GM12878 (cell line): Measurements from ENCODE around the gene OR2AG2.
A peak's percentile ranks its signal among the peaks of the same experiment; 100 is the strongest.

ENCODE experiments used
- CBFB ChIP-seq: IDR thresholded peaks from 2 replicates; pipeline ENCODE4 v1.6.1; 2016; ENCODE audit warnings: antibody characterized with exemption, low read depth
- HCFC1 ChIP-seq: fragments of 150-350 bp; IDR thresholded peaks from 2 replicates; pipeline ENCODE4 v1.6.1; 2014; ENCODE audit warnings: low read length

- no peak for TF ChIP-seq HCFC1
- 0 out of 2 replicates have a peak, but pooled peaks have one; percentile 13 for TF ChIP-seq CBFB
Observed at GRCh38 chr11:6745465-6746015, 26.2 kb downstream of the OR2AG2 start.
